Middle frontal gyrus (tissue), 1 donor: Measurements from ENCODE around the gene RAP1B.

Source experiments
- DNase-seq: peaks from one replicate; pipeline ENCODE4 v3.0.0-alpha.2; 2015; ENCODE audit warnings: low spot score; ENCODE audit errors: extremely low spot score

RAP1B gene

GRCh38 chr12:68610370-68611093 is at the start of gene RAP1B:
Gene RAP1B, plus strand, starts transcription at chr12:68610899. Its CDS starts 37,826 bp downstream, at chr12:68648725.
- DNase-seq = peak; percentile 87

GRCh38 chr12:68561830-68562229 is 48.9 kb upstream of the RAP1B start:
- DNase-seq = no peak

GRCh38 chr12:68564166-68564565 is 46.5 kb upstream of the RAP1B start:
- no peak for DNase-seq

GRCh38 chr12:68565391-68565903 is 45.3 kb upstream of the RAP1B start:
- DNase-seq = no peak

GRCh38 chr12:68568922-68569569 is 41.7 kb upstream of the RAP1B start:
- no peak for DNase-seq

DNA sequence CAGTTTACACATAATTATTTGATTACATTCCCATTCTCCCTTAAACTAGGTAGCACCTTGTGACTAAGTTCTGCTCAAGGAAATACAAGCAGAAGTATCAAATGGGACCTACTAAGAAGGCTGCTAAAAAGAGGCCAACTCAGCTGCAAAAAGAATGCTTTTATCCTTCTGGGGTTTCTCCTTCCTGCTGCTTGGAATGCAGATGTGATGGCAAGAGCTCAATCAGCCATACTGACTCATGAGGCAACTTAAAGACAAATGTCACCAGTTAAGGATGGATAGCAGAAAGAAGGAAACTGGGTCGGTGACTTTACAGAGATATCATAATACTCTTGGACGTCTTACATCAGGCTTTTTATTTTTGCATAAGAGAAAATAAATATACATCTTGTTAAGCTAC is 38.0 kb upstream of the RAP1B start:
- DNase-seq = no peak

DNA sequence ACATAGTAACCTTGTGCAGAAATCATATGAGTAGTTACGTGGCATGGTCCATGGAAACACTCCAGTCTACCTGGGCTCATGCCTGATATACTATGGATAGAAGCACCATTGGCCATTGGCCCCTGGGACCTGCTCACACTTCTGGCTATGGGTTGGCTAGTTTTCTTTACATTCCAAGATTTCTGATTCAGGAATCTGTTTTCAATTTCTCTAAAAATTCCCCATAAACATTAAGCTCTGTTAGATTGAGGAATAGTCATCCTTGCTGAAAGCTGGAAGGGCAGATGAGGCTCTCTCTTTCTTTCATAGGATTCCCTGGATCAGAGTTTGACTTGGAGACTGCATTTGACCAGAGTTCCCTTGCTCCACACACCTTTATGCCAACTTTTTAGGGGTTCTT is 37.3 kb upstream of the RAP1B start:
- no peak for DNase-seq

- no peak for DNase-seq
Measured at GRCh38 chr12:68577949-68578348, 32.8 kb upstream of the RAP1B start.

- no peak for DNase-seq
Measured at GRCh38 chr12:68578765-68579164, 31.9 kb upstream of the RAP1B start.

GRCh38 chr12:68579254-68579653 is 31.4 kb upstream of the RAP1B start:
- no peak for DNase-seq

GRCh38 chr12:68580911-68581310 is 29.8 kb upstream of the RAP1B start:
- no peak for DNase-seq

DNA sequence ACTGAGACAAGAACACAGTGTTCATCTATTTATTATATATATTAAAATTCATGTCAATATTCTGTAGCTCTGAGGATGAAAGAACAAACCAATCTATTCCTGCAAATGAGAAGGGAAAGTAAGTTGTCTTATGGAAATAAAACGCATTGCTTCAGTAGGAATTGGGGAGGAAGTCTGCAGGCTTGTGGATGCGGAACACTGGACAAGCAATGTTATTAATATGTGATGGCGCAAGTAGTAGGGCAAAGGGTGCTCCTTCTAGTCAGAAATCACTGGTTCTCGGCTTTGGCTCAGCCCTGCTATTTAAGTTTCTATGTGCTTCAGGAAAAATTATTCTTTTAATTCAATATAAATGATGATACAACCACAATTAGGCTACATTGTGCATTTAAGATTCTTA is 28.8 kb upstream of the RAP1B start:
- no peak for DNase-seq

- DNase-seq = no peak
Measured at GRCh38 chr12:68585966-68586365, 24.7 kb upstream of the RAP1B start.

DNA sequence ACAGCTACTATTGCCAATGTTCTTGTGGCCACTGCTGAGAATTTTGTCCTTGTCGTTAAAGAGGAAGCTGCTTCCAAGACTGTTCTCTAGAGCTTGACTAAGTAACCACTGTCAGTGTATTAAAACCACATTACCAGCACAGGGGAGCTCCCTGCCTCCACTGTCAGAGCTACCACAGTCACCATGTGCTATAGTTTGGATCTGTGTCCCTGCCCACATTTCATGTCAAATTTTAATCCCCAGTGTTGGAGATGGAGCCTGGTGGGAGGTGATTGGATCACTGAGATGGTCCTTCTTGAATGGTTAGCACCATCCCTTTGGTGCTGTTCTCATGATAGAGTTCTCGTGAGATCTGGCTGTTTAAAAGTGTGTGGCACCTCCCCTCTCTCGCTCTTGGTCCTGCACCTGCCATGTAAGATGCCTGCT is 23.2 kb upstream of the RAP1B start:
- DNase-seq = no peak

- no peak for DNase-seq
Measured at GRCh38 chr12:68589194-68589593, 21.5 kb upstream of the RAP1B start.

DNA sequence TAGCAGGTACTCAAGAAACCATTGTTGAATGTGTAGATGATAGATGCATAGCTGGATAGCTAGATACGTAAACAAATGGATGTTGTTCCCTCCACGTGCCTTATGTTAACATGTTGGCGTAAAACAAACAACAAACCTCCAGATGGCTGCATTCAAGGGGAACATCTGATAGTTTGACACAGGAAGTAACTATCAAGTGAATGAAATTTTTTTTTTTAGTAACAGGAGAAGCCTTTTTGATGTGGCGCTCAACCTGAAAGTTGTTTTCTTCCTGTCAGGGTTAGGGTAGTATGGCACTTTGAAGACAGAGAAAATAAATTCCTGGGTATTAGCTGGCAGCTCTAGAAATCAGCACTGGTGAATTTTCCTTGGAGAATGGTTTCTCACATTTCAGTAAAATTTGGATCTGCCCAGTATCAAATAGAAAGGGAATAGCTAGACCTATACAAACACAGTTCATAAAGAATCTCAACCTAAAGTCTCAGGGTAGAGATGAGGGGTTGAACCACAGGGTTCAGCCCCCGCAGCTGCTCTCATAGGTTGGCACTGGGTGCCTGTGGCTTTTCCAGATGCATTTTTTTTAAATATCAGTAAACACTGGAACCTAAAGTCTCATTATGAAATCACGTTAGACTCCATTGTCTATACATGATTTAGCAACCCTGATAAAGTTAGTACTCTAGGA is 18.8 kb upstream of the RAP1B start:
- no peak for DNase-seq

GRCh38 chr12:68595241-68595640 is 15.5 kb upstream of the RAP1B start:
- DNase-seq = no peak

GRCh38 chr12:68601767-68602166 is 8.9 kb upstream of the RAP1B start:
- DNase-seq = no peak

DNA sequence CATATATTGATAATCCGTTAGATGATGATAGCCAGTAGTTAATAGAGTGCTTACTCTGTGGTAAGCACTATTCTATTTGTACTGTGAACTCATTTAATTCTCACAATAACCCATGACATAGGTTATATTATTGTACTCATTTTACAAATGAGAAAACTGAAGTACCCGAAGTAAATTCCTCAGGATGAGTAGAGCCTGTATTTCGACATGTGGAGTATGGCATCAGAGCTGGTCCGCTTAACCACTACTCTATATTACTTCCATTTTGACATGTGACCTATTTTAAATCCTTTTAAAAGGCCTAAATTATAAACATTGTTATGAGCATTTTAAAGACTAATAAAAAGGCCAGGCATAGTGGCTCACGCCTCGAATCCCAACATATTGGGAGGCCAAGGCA is 8.0 kb upstream of the RAP1B start:
- no peak for DNase-seq

GRCh38 chr12:68608191-68608590 is 2.5 kb upstream of the RAP1B start:
- DNase-seq = no peak

DNA sequence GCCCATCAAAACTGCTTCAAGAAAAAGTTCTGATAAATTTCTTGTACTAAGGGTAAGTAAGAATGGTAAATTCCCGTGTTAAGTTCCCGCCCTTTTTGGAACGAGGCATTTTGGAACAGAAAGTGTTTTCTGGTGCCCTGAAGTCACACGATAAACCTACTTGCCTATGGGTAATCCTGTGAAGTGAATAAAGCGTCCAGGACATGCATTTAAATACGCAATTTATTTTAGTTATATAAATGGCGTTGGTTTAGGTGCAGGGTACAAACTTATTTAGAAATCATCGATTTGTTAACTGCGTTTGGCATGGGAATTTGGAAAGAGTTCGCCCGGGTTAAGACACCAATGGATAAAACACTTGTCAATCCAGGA is 715 bp upstream of the RAP1B start:
- DNase-seq = no peak

GRCh38 chr12:68611094-68611805 is 551 bp downstream of the RAP1B start:
- no peak for DNase-seq
